GM21526 (cell line): ENCODE measurements around the gene ZNF37A.
"Not testable (repeated sequence)": the region's sequence is repeated elsewhere in the genome, so short reads cannot be mapped to it uniquely, and the experiment has no call there.

Experiments used
- ATAC-seq: cut with Tn5 transposase; IDR thresholded peaks from one replicate; pipeline ENCODE4 v1.9.1; 2021; ENCODE audit warnings: moderate library complexity; ENCODE audit not compliant: unreplicated experiment, low FRiP score

Gene ZNF37A

GRCh38 chr10:38146579-38147333, 52.6 kb downstream of the ZNF37A start:
- ATAC-seq, result no peak

- no peak for ATAC-seq
Measured at GRCh38 chr10:38147686-38148085, 53.5 kb downstream of the ZNF37A start.

GRCh38 chr10:38150891-38151463, 56.8 kb downstream of the ZNF37A start:
- ATAC-seq, result not testable (repeated sequence)

GRCh38 chr10:38156416-38157269, 62.5 kb downstream of the ZNF37A start:
- no peak for ATAC-seq

GRCh38 chr10:38157270-38157685, 63.1 kb downstream of the ZNF37A start:
- no peak for ATAC-seq

GRCh38 chr10:38159004-38159403, 64.9 kb downstream of the ZNF37A start:
- no peak for ATAC-seq

GRCh38 chr10:38163617-38164016, 69.5 kb downstream of the ZNF37A start:
- ATAC-seq, result no peak

- ATAC-seq, result no peak
Measured at GRCh38 chr10:38174336-38174735, 80.2 kb downstream of the ZNF37A start.

- no peak for ATAC-seq
Measured at GRCh38 chr10:38184477-38184876, 90.3 kb downstream of the ZNF37A start.
